ENCODE measurements around the gene FIBP.
A peak's percentile ranks its signal among the peaks of the same experiment; 100 is the strongest.
"Not testable (repeated sequence)": the region's sequence is repeated elsewhere in the genome, so short reads cannot be mapped to it uniquely, and the experiment has no call there.

Gene FIBP

GRCh38 chr11:65859095-65859811 lies 29.0 kb downstream of the FIBP start:
- DNase-seq (ENCODE audit: low read depth): peak; percentile 97

DNA sequence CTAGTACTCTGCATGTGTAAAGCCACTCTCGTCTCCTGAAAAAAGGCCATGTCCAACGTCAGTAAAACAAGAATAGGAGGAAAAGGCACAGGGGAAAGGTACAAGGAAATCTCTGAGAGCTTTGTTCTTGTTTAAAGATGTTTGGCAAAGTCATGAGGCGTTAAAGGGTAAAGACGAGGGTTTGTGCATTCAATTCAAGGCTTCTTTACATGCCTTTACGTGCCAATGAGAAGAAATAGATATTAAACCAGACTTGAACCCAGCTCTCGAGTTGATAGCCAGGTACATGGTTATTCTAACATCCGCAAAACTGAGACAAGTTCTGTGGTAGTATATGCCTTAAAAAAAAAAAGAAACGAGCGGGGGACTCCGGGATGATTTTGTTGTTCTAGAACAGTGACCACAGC lies 29.6 kb downstream of the FIBP start:
- no peak for DNase-seq (ENCODE audit: low read depth)

DNA sequence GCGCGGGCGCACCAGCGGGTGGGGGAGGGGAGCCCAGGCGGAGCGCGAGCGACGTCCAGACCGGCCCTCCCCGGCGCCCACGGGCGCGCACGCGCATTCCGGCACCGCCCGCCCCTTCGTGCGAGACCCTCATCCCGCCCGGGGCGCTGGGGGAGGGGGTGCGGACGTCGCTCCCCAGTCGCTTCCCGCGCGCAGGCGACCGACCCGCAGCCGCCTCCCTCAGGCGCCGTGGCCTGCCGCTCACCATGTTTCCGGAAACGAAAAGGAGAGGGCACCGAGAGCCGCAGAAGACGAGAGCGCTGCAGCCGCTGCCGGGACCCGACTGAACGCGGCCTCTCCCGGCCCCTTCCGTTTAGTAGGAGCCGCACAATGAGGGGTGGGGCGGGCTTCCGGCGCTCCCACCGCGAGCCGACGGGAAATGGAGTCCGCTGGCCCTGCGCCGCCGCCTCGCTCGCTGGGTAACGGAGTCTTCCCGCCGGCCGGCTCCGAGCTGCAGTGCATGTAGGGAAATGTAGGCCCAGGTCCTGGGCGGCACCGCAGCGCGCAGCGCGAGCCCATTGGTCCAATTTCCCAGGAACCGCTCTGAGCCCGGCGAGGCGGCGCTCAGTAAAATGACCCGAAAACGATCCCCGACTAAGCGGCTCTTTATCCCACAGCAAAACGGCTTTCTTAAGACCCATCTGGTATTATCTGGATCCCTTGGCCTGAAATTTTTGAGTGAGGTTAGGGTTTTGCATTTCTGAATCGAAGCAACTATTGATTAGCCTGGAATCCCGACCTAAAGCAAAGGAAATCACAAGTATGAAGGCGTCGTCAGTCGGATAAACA lies 30.2 kb downstream of the FIBP start, which contains the start of gene CFL1:
TSS of gene CFL1 (minus strand) at position 328 of the 828 bp plus-strand sequence. CDS start at position 247, 81 bp downstream.
- DNase-seq (ENCODE audit: low read depth): peak; percentile 97

DNA sequence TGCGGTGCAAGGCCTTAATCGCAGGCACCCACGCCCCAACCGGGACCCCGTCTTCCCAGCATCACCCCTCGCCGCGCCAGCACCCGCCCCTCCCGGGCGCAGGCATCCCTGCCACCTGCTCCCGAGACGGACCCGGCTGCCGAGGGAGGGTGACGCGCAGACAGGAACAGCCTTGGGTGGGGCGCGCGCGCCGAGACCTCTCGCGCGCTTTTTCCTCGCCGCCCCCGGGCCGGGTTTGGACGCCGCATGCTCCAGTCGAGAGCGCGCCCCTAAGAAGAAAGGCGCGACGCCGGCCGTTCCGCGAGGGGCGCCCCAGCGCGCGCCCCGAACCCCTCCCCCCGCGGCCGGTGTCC lies 30.8 kb downstream of the FIBP start:
- DNase-seq (ENCODE audit: low read depth): peak; percentile 40

DNA sequence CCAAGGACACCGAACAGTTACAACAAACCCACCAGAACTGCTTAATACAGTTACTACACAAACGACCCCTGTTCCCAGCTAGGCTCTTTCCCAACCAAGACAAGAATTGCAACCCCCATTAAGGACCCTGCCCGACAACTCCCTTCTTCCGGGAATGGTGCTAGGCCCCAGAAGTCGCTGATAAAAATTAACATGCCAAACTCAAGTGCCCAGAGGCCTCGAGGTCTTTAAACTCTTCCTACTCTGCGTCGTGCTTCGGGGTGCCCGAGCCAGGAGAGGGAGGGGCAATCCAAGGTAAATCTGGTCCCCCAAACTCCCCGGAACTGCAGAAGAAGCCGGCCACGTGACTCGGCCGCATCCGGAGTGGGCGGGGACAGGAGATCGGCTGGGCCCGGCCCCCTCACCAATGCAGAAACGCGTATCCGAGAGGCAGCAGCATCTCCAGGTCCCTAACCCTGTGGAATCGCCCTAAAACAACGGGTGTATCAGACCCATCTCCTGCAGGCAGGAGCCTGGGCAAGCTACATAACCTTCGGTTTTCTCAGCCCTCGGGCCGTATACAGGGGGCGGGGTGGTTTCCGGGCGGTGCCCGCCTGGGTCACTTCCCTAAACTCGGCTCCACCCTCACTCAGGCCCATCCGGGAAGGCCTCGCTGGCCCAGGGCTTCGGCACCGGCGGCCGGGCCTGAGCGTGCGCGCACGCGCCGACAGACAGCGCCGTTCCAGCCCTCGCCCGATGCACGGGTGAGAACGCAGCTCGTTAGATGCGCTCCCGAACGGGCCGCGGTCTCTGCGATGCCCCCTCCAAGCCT lies 31.4 kb downstream of the FIBP start:
- DNase-seq (ENCODE audit: low read depth): peak; percentile 76

- no peak for DNase-seq (ENCODE audit: low read depth)
Measured at GRCh38 chr11:65855927-65856363, 32.3 kb downstream of the FIBP start.

- DNase-seq (ENCODE audit: low read depth): no peak
Measured at GRCh38 chr11:65854852-65855837, 33.1 kb downstream of the FIBP start.

GRCh38 chr11:65854161-65854592 lies 34.1 kb downstream of the FIBP start:
- no peak for DNase-seq (ENCODE audit: low read depth)

- DNase-seq (ENCODE audit: low read depth): no peak
Measured at GRCh38 chr11:65853246-65853979, 34.9 kb downstream of the FIBP start.

DNA sequence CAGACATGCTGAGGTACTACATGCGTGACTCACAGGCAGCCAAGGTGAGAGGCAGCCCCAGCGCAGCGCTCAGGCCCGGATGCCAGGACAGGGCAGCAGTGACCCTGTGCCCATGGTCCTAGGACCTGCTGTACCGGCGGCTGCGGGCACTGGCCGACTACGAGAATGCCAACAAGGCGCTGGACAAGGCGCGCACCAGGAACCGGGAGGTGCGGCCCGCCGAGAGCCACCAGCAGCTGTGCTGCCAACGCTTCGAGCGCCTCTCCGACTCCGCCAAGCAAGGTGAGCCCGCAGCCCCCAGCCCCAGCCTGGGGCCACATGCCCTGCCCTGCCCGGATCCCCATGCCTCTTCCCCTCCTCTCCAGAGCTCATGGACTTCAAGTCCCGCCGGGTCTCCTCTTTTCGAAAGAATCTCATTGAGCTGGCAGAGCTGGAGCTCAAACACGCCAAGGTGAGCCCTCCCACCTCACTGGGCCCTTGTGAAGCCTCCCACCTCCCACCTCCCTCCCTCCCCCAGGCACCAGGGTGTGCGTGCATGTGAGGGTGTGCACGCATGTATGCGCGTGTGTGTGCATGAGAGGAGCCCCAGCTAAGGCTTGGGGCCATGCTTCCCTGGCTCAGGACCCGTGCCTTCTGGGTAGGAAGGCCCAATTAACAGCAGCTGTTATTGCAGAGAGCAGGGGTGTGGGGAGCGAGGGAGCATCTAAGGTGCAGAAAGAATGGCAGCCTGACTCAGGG lies 35.6 kb downstream of the FIBP start:
- no peak for DNase-seq (ENCODE audit: low read depth)

GRCh38 chr11:65851811-65852507 lies 36.3 kb downstream of the FIBP start:
- DNase-seq (ENCODE audit: low read depth): no peak

- DNase-seq (ENCODE audit: low read depth): no peak
Measured at GRCh38 chr11:65851083-65851579, 37.1 kb downstream of the FIBP start.

GRCh38 chr11:65850217-65851082 lies 37.8 kb downstream of the FIBP start:
- DNase-seq (ENCODE audit: low read depth): no peak

DNA sequence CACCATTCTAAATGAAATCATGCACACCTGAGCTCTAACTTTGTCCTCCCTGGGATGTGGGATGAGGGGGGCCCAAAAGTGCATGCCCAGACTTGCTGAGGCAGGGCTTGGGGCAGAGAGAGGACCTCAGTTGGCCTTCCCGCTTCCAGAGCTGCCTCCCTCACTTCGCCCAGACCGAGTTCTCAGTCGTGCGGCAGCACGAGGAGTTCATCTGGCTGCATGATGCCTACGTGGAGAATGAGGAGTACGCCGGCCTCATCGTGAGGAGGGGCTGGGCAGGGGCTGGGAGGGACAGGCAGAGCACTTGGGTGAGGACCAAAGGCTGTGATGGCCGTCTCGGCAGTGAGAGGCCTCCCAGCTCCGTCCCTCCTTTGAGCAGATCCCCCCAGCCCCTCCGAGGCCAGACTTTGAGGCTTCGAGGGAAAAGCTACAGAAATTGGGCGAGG lies 38.5 kb downstream of the FIBP start:
- no peak for DNase-seq (ENCODE audit: low read depth)

GRCh38 chr11:65849366-65849765 lies 38.9 kb downstream of the FIBP start:
- no peak for DNase-seq (ENCODE audit: low read depth)

DNA sequence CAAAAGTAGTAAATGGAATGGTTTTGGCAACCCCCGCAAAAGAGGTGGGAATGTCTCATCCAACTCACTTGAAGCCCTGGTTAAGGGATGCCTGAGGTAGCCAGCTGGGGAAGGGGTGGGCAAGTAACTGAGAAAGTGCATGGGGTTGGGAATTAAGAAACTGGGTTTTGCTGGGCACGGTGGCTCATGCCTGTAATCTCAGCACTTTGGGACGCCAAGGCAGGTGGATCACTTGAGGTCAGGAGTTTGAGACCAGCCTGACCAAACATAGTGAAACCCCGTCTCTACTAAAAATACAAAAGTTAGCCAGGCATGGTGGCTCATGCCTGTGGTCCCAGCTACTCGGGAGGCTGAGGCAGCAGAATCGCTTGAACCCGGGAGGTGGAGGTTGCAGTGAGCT lies 39.6 kb downstream of the FIBP start:
- not testable (repeated sequence) for DNase-seq (ENCODE audit: low read depth)

- DNase-seq (ENCODE audit: low read depth): no peak
Measured at GRCh38 chr11:65847746-65848145, 40.5 kb downstream of the FIBP start.
